RPMI7951 (cell line): ENCODE results near the gene PTPRN2. TPM values are rescaled to one million over a fixed set of nuclear protein-coding genes. Genes with fewer than 3 reads are reported as not detected.
"Not testable (repeated sequence)": the region's sequence is repeated elsewhere in the genome, so short reads cannot be mapped to it uniquely, and the experiment has no call there.

ENCODE experiments used
- DNase-seq: peaks from one replicate; pipeline ENCODE4 v3.0.0-alpha.2; 2012; ENCODE audit warnings: low read depth
- total RNA-seq: library from RNA; depleted of rRNA; stranded (reverse); fragments of >200 nt; shearing (Covaris generic); gene quantifications from 2 replicates; pipeline ENCODE4 v1.2.3, GENCODE V29; 2014

Gene PTPRN2
- total RNA-seq, 1 experiment from 2014 or later: 9.0 TPM

DNA sequence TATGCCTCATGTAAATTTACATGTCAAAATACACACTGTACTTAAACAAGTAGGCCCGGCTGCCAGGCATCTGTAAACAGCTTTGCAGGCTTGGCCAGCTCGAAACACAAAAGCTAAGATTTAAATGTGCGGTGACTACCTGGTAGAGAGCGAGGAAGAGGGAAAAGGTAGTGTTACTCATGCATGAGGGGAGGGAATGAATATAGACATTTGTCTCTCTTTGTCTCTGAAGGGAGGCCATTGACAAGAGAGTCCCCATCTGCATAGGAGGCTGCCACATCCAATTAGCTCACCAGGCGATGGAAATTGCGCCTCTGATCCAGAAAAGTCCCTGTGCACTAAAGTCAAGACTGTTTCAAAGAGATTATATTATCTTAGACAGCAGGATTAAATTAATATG lies 535.8 kb downstream of the PTPRN2 start:
- DNase-seq: no peak

DNA sequence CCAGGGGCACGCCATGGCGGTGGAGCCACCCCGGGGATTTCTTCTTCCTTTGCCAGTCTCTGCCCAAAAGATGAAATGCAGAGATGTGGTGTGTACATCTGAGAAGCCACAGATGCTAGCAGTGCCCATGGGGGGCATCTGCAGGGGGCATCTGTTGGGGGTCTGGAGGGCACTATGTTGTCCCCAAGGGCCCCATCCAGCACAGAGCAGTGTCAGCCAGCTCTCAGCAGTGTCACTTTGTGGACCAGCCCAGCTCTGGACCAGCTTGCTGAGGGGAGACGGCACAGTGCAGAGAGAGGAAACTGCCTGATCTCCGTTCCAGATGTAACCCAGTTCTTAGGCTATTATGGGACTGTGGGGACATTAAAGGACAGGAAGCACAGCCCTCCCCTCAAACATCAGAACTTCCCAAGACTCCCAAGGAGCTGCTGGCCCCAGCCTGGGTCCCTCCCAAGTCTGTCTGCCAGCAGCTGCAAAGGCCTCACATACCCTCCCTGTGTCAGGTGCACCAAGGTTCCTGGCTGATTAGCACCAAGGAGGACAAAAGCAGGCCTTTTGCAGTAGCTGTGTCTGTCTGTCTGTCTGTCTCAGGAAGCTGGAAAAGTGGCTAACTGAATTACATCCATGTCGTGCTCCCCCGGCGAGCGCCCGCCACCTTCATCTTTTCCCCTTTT lies 536.5 kb downstream of the PTPRN2 start:
- no peak for DNase-seq

DNA sequence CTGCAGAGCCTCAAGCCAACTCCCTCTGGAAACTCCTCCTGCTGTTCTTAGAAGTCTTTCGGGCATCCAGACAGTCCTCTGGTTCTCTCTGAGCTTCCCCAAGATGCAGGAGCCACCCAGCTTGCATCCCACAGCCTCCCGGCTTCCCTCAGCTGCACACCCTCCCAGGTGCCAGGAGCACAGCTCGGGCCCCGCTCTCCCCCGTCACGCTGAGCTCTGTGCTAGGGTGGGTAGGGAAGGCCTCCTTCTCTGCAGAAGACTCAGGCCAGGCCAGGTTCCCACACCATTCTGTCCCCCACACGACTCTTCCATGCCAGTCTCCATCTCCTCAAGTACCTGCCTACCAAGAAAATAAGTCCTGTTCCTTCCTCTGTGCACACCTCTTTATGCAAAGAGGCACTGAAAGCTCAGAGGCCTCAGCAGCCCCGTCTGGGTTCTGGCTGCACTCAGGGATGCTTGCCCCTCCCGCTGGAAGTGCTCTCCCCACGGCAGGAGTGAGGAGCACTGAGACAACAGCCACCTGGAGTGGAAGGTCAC lies 537.1 kb downstream of the PTPRN2 start:
- no peak for DNase-seq

DNA sequence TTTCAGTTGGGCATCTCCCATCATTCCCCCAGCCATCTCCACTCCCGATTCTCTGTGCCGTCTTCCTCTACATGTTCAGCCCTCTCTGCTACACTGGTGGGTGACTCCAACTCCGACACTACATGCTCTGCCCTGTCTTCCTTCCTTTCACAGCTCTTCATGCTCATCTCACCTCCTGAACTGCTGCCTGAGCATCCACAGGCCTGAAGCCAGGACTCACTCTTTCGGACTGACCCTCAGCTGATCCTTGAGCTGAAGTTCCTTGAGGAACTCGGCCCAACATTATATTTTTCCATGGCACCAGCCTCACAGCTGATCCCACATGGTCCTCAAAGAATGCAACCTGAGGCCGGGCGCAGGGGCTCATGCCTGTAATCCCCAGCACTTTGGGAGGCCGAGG lies 538.4 kb downstream of the PTPRN2 start:
- no peak for DNase-seq

DNA sequence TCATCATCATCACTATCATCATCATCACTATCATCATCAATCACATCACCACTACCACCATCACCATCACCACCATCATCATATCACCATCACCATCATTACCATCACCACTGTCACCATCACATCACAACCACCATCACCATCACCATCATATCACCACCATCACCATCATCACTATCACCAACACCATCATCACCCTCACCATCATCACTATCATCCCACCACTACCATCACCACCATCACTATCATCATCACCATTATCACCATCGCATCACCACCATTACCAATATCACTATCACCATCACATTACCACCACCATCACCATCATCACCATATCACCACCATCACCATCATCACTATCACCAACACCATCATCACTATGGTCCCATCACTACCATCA lies 539.1 kb downstream of the PTPRN2 start:
- no peak for DNase-seq

DNA sequence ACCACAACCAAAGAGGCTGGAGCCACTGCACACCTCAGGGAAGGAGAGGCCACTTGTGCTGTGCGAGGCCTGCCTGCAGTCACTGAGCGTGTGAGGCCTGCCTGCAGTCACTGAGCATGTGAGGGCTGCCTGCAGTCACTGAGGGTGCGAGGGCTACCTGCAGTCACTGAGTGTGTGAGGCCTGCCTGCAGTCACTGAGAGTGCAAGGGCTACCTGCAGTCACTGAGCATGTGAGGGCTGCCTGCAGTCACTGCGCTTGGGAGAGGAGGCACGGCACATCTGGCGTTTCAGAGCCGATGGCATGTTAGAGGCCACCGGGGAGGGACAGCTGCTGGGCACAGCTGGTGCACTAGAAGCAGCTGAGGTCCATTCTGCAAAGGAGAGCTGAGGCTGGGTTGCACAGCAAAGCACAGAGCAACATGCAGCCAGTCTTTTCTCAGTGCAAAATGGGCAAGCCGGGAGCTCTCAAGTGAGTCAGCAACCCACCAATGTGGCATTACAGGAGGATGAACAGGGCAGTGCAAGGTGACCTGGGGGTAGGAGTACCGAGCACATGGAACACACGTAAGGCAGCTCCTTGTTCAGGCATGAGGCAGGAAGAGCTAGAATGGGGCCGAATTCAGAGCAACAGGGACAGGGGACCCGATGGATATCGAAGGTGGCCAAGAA lies 540.1 kb downstream of the PTPRN2 start:
- DNase-seq: no peak

DNA sequence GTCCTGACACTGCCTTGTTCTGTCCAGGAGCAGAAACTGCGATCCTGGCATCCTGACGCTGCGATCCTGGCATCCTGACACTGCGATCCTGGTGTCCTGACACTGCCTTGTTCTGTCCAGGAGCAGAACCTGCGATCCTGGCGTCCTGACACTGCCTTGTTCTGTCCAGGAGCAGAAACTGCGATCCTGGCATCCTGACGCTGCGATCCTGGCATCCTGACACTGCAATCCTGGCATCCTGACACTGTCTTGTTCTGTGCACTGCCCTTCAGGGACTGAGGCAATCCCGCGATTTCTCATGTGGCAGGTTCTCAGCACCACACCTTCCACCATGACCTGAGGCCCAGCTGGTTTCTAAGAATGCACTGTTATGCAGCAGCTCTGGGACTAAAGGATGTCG lies 541.4 kb downstream of the PTPRN2 start:
- not testable (repeated sequence) for DNase-seq

DNA sequence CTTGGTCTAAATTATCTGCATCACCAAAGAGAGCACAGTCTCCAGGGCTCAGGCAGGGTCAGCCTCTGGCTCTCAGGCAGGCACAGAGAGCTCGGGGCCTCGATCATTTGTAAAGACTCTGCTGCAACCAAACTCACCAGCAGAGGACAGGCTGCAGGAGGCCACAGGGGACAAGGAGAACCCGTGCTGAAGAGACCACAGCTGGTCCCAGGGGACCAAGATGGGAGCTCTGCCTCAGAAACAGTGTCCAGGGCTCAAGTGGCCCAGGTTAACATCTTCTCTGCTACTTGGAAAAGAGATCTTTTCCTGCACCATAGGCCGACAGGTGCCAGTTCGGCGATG lies 543.2 kb downstream of the PTPRN2 start:
- no peak for DNase-seq

DNA sequence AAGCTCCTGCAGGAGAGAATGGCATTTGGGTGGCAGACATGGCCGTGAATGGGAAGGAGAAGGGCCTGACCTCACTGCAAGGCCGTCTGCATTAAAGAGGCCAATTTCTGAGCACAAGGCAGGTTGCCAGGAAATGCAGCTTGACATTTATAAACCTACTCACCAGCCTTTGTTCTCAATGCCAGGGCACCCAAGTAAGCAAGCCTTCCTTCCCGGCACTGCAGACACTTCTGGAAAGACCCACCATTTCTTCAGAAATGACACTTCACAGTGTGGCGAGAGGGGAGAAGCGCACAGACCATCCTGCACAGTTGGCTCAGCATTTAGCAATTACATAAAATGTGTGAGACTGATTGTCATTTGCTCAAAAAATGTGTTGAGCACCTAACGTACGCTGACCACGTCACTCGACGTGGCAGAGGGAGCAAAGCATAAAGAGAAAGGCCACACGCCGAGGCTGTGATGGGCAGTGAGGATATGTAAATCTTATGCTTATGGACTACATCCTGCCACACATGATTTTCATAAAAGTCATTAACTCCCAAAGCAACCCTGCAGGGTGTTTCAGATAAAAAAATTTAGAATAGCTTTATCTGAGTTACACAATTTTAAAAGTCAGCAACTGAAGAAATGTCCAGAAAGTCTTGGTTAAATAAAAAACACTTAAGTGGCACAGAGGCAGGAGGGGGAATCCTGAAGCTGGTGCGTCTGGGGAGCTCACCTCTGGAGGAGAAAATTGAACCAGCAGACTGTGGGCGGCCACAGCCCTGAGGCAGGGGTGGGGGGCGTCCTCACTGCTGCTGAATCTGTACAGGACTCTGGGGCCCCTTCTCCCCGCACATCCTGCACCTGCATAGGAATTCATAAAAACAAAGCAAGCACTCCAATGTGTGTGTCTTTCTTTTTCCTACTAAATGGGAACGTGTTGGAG lies 543.8 kb downstream of the PTPRN2 start:
- DNase-seq: no peak

DNA sequence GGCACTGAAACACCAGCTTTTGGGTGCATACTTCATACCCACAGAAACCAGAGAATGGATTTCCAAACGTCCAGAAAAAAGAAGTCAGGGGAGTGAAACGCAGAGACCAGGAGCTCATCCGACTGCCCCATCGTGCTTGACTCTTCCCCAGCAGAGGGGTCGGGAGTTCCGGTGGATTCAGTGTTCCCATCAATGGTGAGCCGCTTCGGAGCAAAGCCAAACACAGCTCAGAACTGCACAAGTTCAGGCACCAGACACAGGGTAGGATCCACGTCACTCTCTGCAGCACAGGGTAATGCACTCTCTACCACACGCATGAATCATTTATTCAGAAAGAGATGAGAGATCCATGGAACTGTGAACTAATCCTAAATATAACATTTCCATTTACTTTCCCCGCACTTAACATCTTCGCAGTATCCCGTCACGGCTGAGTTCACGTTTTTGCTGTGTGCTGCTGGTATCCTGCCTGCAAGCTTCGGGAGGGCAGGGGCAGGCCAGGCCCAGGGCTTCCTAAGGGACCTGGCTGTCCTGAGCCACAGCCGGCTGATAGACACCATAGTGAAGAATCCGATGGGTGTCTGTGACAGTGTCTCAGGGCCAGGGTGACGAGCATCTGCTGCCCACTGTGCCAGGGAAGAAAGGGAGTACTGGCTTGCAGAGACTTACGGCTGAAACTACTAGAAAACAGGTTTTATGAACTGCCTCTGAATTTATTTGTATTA lies 545.3 kb downstream of the PTPRN2 start:
- DNase-seq: no peak

DNA sequence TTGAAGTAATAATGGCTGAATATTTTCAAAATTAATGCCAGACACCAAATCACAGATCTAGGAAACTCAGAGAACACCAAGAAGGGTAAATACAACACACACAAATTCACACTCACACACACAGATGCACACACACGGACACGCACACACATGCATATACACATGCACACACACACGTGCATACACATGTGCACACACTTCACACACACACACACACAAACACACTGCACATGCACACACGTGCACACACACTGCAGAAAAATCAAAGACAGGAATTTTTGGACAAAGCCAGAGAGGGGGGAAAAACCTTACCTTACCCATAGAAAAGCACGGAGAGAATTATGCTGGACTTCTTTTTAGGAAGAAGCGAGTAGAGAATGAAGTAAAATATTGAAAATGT lies 547.4 kb downstream of the PTPRN2 start:
- no peak for DNase-seq

DNA sequence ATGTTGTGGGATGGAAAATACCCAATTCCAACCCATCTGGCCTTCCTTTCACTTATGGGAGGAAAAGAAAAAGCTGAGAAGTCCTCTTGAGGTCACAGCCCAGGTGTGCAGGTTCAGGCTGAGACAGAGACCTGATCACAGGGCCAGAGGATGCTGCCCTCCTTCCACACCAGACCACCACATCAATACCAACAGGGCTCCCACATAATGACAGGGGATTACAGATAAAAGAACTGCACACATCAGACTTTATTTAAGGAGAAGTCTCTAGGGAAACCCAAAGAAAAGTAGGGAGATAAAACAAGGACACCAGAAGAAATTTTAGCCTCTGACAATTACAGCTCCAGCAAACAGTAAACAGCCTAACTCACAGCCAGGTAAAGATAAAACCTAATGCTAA lies 548.4 kb downstream of the PTPRN2 start:
- DNase-seq: no peak

DNA sequence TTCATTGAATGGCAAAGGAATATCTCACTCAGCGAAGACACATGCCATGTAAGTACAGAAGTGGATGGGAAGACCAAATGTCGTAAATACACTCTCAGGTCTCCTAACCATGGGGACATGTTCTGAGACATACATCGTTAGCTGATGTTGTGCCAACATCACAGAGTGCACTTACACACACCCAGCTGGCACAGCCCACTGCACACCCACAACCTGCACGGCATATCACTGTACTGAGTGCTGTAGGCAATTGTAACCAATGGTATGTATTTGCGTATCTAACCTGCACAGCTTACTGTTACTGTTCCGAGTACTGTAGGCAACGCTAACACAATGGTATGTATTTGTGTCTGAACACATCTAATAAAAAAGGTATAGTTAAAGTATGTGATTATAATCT lies 550.4 kb downstream of the PTPRN2 start:
- DNase-seq: no peak

DNA sequence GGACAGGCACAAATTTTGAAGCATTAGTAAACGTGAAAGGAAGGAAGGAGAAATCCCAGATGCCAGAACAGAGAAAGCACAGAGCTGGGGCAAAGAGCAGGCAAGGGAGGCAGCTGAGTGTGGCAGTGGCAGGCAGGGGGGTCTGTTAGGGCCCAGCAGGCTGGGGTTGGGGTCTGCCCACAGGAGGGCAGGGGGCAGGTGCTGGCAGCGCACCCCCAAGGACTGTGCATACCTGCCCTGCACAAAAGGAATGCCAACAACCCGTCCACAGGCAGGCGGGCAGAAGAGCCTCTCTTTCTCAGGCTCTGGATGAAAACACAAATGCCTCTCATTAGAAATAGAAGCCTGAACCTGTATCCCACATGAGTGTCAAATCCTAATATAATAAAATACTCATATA lies 552.3 kb downstream of the PTPRN2 start:
- DNase-seq: no peak

DNA sequence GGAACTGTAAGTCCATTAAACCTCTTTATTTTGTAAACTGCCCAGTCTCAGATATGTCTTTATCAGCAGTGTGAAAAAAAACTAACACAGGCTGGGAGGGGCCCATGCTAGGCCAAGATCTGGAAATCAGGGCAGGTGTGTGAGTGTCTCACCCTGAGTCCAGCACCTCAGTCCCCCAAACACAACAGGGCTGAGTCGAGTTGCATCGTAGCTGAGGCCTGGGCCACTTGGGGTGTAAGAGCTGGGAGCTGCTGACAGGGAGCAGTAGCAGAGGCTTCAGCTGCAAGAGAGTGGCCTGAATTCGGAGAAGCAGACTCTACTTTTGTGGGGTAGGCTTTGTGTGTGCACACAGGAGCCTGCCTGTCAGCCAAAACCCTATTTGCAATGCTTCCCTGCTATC lies 553.1 kb downstream of the PTPRN2 start:
- no peak for DNase-seq

DNA sequence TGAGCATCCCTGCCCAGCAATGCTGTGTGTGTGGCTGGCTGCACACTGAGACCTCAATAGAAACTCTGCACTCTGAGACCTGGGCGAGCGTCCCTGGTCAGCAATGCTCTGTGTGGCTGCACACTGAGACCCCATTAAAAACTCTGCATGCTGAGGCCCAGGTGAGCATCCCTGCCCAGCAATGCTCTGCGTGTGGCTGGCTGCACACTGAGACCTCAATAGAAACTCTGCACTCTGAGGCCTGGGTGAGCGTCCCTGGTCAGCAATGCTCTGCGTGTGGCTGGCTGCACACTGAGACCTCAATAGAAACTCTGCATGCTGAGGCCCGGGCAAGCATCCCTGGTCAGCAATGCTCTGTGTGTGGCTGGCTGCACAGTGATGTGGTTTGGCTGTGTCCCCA lies 553.7 kb downstream of the PTPRN2 start:
- not testable (repeated sequence) for DNase-seq

DNA sequence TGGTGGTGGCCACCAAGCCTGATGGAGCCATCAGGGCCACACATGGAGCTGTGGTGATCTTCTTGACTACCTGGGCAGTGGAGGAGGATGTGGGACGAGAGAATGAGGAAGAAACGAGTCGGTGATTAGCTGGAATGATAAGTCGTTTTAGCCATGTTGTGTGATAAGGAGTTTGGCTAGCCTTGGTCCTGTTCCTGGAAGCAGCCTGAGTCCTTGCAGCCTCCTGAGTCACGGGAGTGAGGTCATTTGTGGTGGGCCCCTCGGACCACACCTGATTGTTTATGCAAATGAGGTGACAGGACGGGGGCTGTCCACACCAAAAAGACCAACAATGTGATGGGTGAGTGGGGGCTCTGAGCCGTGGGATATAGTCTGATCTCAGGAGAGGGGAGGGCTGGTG lies 554.4 kb downstream of the PTPRN2 start:
- DNase-seq: no peak

DNA sequence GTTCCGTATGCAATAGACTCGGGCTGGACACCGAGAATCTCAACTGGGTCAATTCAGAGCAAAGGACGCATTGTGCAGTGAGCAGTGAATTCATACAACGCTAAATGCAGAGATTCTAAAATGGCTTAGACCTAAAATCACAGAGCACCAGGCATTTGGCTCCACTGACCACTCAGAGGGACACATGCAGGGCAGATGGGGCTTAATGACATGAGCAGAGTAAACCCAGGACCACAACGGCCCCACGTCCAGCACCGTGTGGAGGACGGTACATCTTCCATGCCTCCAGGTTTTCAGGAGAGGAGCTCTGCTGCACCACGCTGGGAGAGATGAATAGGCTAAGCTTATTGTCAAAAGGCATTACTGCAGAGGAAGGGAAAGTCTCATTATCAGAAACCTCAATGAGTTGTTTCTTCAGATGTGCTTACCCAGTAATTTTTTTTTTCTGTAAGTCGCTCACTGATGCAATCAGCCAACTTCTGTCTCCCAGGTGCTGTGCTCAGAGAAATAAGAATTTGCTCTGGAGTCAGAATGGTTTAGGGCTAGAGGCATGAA lies 555.0 kb downstream of the PTPRN2 start:
- DNase-seq: no peak

DNA sequence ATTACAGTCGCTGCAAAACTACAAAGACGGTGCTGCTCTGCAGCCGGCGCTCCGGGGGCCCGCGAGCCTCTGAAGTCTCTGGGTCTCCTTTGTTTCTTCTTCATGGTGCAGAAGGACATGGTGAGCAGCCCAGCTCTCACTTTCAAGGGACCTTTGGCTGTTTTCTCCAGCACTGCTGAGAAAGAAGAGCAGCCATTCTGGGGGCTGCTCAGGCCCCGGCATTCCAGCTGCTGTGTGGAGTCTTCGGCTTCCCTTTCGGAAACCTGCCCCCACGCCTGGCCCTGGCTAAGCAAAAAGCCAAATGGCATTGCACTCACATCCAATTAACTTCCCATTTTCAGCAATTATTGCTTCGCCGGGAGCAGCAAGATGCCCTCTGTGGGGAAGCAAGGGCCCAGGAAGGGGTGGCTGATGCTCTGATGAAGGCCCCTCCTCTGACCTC lies 555.7 kb downstream of the PTPRN2 start:
- DNase-seq: no peak

DNA sequence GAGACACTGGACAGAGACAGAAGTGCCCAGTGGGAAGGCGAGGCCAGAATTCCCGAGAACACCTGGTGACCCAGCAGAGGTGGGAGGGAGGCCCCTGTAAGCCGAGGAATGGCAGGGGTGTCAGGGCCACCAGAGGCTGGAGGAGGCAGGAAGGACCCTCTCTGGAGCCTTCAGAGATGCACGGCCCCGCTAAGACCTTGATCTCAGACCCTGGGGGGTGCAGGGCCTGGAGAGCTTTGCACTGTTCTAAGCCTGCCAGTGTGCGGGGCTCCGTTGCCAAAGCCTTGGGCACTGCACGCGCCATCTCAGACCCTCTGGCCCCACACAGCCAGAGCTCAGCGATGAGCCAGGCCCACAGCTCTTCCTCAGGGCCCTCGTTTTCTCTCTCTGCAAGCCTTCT lies 557.1 kb downstream of the PTPRN2 start:
- DNase-seq: no peak

DNA sequence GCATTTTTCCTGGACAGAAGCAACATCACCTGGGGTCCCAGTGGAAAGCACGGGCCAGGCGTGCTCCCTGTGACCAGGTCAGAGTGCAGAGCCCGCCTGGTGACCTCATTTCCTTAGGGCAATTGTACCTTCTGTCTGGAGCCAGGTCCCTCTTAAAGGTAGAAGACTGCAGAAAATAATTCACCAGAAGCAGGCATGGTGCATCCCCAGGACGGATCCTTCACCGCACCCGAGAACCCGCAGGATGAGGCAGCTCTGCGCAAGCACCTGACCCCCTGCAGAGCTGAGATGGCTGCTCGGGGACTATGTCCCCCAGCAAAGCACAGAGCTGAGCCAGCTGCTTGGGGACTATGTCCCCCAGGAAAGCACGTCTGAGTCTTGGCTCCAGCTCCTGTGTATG lies 557.6 kb downstream of the PTPRN2 start:
- no peak for DNase-seq

DNA sequence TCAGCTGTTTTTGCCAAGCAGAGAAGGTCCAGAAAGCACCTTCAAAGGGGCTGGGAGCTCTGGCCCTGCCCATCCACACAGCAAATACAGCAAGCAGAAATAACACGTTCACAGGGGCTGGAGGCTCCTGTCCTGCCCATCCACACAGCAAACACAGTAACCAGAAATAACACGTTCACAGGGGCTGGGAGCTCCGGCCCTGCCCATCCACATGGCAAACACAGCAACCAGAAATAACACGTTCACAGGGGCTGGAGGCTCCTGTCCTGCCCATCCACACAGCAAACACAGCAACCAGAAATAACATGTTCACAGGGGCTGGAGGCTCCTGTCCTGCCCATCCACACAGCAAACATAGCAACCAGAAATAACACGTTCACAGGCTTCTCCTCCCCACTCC lies 558.1 kb downstream of the PTPRN2 start:
- DNase-seq: no peak
